ENCODE data around the gene RAVER1. TPM values are rescaled to one million over a fixed set of nuclear protein-coding genes. Genes with fewer than 3 reads are reported as not detected.

RAVER1 gene
- total and polyA plus RNA-seq, 2 experiments from 2014 or later = 23.0 to 29.2 TPM

GRCh38 chr19:10268071-10268470 is 65.3 kb downstream of the RAVER1 start:
- Histone ChIP-seq H3K27me3 (replicated peaks; ENCODE audit: insufficient read depth) (no peaks in the 10 kb centered on the region), H3F3A (ENCODE audit: insufficient read depth) (no peaks in the 10 kb centered on the region), H3K9me2 (ENCODE audit: insufficient read depth) (no peaks in the 10 kb centered on the region), H3K4me2 (ENCODE audit: unreplicated experiment) (no peak overlapping the region), H3K27ac (no peak overlapping the region), H3K9me3 (ENCODE audit: low read depth) (no peaks in the 10 kb centered on the region), H3K4me3 (no peak overlapping the region), H3K36me3 (ENCODE audit: low read depth) (no peaks in the 10 kb centered on the region), H2AFZ (no peak overlapping the region), H4K20me1 (ENCODE audit: insufficient read depth) (no peaks in the 10 kb centered on the region), H3K4me1 (ENCODE audit: insufficient read depth) (no peaks in the 10 kb centered on the region), H3K79me2 (ENCODE audit: insufficient read depth) (no peaks in the 10 kb centered on the region), H3K9ac (no peak overlapping the region)
- no peak for TF ChIP-seq EZH2 (IDR thresholded peaks at IDR 0.05; ENCODE audit: insufficient read depth, poor library complexity, severe bottlenecking)
- no peak for TF ChIP-seq EZH2phosphoT487 (IDR thresholded peaks at IDR 0.05; ENCODE audit: insufficient read depth, low read depth)
- in situ Hi-C loops (cut with MboI) = no loop called here
- WGBS, 2 experiments (ENCODE audit: low coverage in 1 of 2, low lambda C conversion rate in 2 of 2, missing lambda C conversion rate in 2 of 2) = 66 to 77% methylated on average over 6 of the region's 6 CpGs
- no peak for DNase-seq

GRCh38 chr19:10266706-10267105 is 66.6 kb downstream of the RAVER1 start:
- TF ChIP-seq EZH2phosphoT487 (IDR thresholded peaks at IDR 0.05; ENCODE audit: insufficient read depth, low read depth) (no peak), EZH2 (IDR thresholded peaks at IDR 0.05; ENCODE audit: insufficient read depth, poor library complexity, severe bottlenecking) (no peak)
- Histone ChIP-seq H3K36me3 (ENCODE audit: low read depth) (no peaks in the 10 kb centered on the region), H3K9me2 (ENCODE audit: insufficient read depth) (no peaks in the 10 kb centered on the region), H3K27me3 (replicated peaks; ENCODE audit: insufficient read depth) (no peaks in the 10 kb centered on the region), H3K4me2 (ENCODE audit: unreplicated experiment) (no peak overlapping the region), H3K79me2 (ENCODE audit: insufficient read depth) (no peaks in the 10 kb centered on the region), H4K20me1 (ENCODE audit: insufficient read depth) (no peaks in the 10 kb centered on the region), H3F3A (ENCODE audit: insufficient read depth) (no peaks in the 10 kb centered on the region), H3K4me1 (ENCODE audit: insufficient read depth) (no peaks in the 10 kb centered on the region), H3K27ac (no peak overlapping the region), H3K9ac (no peak overlapping the region), H2AFZ (no peak overlapping the region), H3K4me3 (no peak overlapping the region), H3K9me3 (ENCODE audit: low read depth) (no peaks in the 10 kb centered on the region)
- in situ Hi-C loops (cut with MboI) = no loop called here
- 81 to 82% methylated on average over 7 of the region's 7 CpGs for WGBS, 2 experiments (ENCODE audit: low coverage in 1 of 2, low lambda C conversion rate in 2 of 2, missing lambda C conversion rate in 2 of 2)
- no peak for DNase-seq

Small RNAs within 50 kb of the gene (small RNA-seq; reads per million reads assigned to genes)
- gene AC011511.1 (ENCODE audit: low read depth, low replicate concordance) (not detected), gene AC011511.4 (ENCODE audit: low read depth, low replicate concordance) (not detected)

Other genes starting within 250 kb of the RAVER1 start
- 30.6 and 33.0 TPM in 2 replicates for gene SHFL, start 247.2 kb downstream of the RAVER1 start, total RNA-seq (2014; rRNA removed; shearing (Covaris generic))
- gene SHFL, start 247.2 kb downstream of the RAVER1 start, polyA plus RNA-seq (2016; fragmentation: Nextera tagmentation; extraction: Ambion mirVana) = 28.4 and 29.8 TPM in 2 replicates
- 0.22 and 0.63 TPM in 2 replicates for gene ANGPTL6, start 230.9 kb downstream of the RAVER1 start, total RNA-seq (2014; rRNA removed; shearing (Covaris generic))
- gene ANGPTL6, start 230.9 kb downstream of the RAVER1 start, polyA plus RNA-seq (2016; fragmentation: Nextera tagmentation; extraction: Ambion mirVana) = 0.46 and 0.58 TPM in 2 replicates
- gene PPAN, start 227.2 kb downstream of the RAVER1 start, total RNA-seq (2014; rRNA removed; shearing (Covaris generic)) = 39.7 and 47.0 TPM in 2 replicates
- gene PPAN, start 227.2 kb downstream of the RAVER1 start, polyA plus RNA-seq (2016; fragmentation: Nextera tagmentation; extraction: Ambion mirVana) = 44.2 and 47.7 TPM in 2 replicates
- 2.9 and 6.3 TPM in 2 replicates for gene P2RY11, start 221.8 kb downstream of the RAVER1 start, total RNA-seq (2014; rRNA removed; shearing (Covaris generic))
- 2.5 and 2.8 TPM in 2 replicates for gene P2RY11, start 221.8 kb downstream of the RAVER1 start, polyA plus RNA-seq (2016; fragmentation: Nextera tagmentation; extraction: Ambion mirVana)
- gene EIF3G, start 213.6 kb downstream of the RAVER1 start, total RNA-seq (2014; rRNA removed; shearing (Covaris generic)) = 211 and 259 TPM in 2 replicates
- 176 and 179 TPM in 2 replicates for gene EIF3G, start 213.6 kb downstream of the RAVER1 start, polyA plus RNA-seq (2016; fragmentation: Nextera tagmentation; extraction: Ambion mirVana)
- gene DNMT1, start 138.6 kb downstream of the RAVER1 start, total RNA-seq (2014; rRNA removed; shearing (Covaris generic)) = 32.5 and 57.5 TPM in 2 replicates
- gene DNMT1, start 138.6 kb downstream of the RAVER1 start, polyA plus RNA-seq (2016; fragmentation: Nextera tagmentation; extraction: Ambion mirVana) = 91.8 and 101 TPM in 2 replicates
- gene S1PR2, start 102.2 kb downstream of the RAVER1 start, total RNA-seq (2014; rRNA removed; shearing (Covaris generic)) = 20.3 and 24.9 TPM in 2 replicates
- gene S1PR2, start 102.2 kb downstream of the RAVER1 start, polyA plus RNA-seq (2016; fragmentation: Nextera tagmentation; extraction: Ambion mirVana) = 35.1 and 35.4 TPM in 2 replicates
- 101 and 103 TPM in 2 replicates for gene MRPL4, start 81.3 kb downstream of the RAVER1 start, total RNA-seq (2014; rRNA removed; shearing (Covaris generic))
- gene MRPL4, start 81.3 kb downstream of the RAVER1 start, polyA plus RNA-seq (2016; fragmentation: Nextera tagmentation; extraction: Ambion mirVana) = 71.6 and 73.9 TPM in 2 replicates
- 21.6 and 22.3 TPM in 2 replicates for gene ICAM1, start 62.4 kb downstream of the RAVER1 start, total RNA-seq (2014; rRNA removed; shearing (Covaris generic))
- gene ICAM1, start 62.4 kb downstream of the RAVER1 start, polyA plus RNA-seq (2016; fragmentation: Nextera tagmentation; extraction: Ambion mirVana) = 23.6 and 24.4 TPM in 2 replicates
- gene ICAM4, start 46.6 kb downstream of the RAVER1 start, total RNA-seq (2014; rRNA removed; shearing (Covaris generic)) = 1.1 and 3.7 TPM in 2 replicates
- gene ICAM4, start 46.6 kb downstream of the RAVER1 start, polyA plus RNA-seq (2016; fragmentation: Nextera tagmentation; extraction: Ambion mirVana) = 0.44 and 1.3 TPM in 2 replicates
- gene ICAM5, start 43.6 kb downstream of the RAVER1 start, total RNA-seq (2014; rRNA removed; shearing (Covaris generic)) = 45.4 and 48.7 TPM in 2 replicates
- 8.8 and 9.8 TPM in 2 replicates for gene ICAM5, start 43.6 kb downstream of the RAVER1 start, polyA plus RNA-seq (2016; fragmentation: Nextera tagmentation; extraction: Ambion mirVana)
- gene ZGLP1, start 23.7 kb downstream of the RAVER1 start, total RNA-seq (2014; rRNA removed; shearing (Covaris generic)) = 1.8 and 2.5 TPM in 2 replicates
- 1.4 and 1.8 TPM in 2 replicates for gene ZGLP1, start 23.7 kb downstream of the RAVER1 start, polyA plus RNA-seq (2016; fragmentation: Nextera tagmentation; extraction: Ambion mirVana)
- gene FDX2, start 17.5 kb downstream of the RAVER1 start, total RNA-seq (2014; rRNA removed; shearing (Covaris generic)) = 46.6 and 50.2 TPM in 2 replicates
- 48.9 and 49.2 TPM in 2 replicates for gene FDX2, start 17.5 kb downstream of the RAVER1 start, polyA plus RNA-seq (2016; fragmentation: Nextera tagmentation; extraction: Ambion mirVana)
- gene ICAM3, start 6.1 kb upstream of the RAVER1 start, total RNA-seq (2014; rRNA removed; shearing (Covaris generic)) = 3.4 and 8.6 TPM in 2 replicates
- 23.1 and 23.4 TPM in 2 replicates for gene ICAM3, start 6.1 kb upstream of the RAVER1 start, polyA plus RNA-seq (2016; fragmentation: Nextera tagmentation; extraction: Ambion mirVana)
- gene TYK2, start 47.0 kb upstream of the RAVER1 start, total RNA-seq (2014; rRNA removed; shearing (Covaris generic)) = 64.1 and 85.5 TPM in 2 replicates
- 54.3 and 60.4 TPM in 2 replicates for gene TYK2, start 47.0 kb upstream of the RAVER1 start, polyA plus RNA-seq (2016; fragmentation: Nextera tagmentation; extraction: Ambion mirVana)
- gene CDC37, start 70.0 kb upstream of the RAVER1 start, total RNA-seq (2014; rRNA removed; shearing (Covaris generic)) = 268 and 301 TPM in 2 replicates
- gene CDC37, start 70.0 kb upstream of the RAVER1 start, polyA plus RNA-seq (2016; fragmentation: Nextera tagmentation; extraction: Ambion mirVana) = 288 and 291 TPM in 2 replicates
- 2.4 and 4.7 TPM in 2 replicates for gene PDE4A, start 87.0 kb upstream of the RAVER1 start, total RNA-seq (2014; rRNA removed; shearing (Covaris generic))
- gene PDE4A, start 87.0 kb upstream of the RAVER1 start, polyA plus RNA-seq (2016; fragmentation: Nextera tagmentation; extraction: Ambion mirVana) = 15.9 and 17.4 TPM in 2 replicates
- gene KEAP1, start 169.8 kb upstream of the RAVER1 start, total RNA-seq (2014; rRNA removed; shearing (Covaris generic)) = 93.2 and 99.5 TPM in 2 replicates
- 74.4 and 81.5 TPM in 2 replicates for gene KEAP1, start 169.8 kb upstream of the RAVER1 start, polyA plus RNA-seq (2016; fragmentation: Nextera tagmentation; extraction: Ambion mirVana)
- 1.8 and 3.3 TPM in 2 replicates for gene S1PR5, start 183.9 kb upstream of the RAVER1 start, total RNA-seq (2014; rRNA removed; shearing (Covaris generic))
- gene S1PR5, start 183.9 kb upstream of the RAVER1 start, polyA plus RNA-seq (2016; fragmentation: Nextera tagmentation; extraction: Ambion mirVana) = 1.2 and 1.6 TPM in 2 replicates
- 12.4 and 18.0 TPM in 2 replicates for gene ATG4D, start 210.4 kb upstream of the RAVER1 start, total RNA-seq (2014; rRNA removed; shearing (Covaris generic))
- gene ATG4D, start 210.4 kb upstream of the RAVER1 start, polyA plus RNA-seq (2016; fragmentation: Nextera tagmentation; extraction: Ambion mirVana) = 6.2 and 6.3 TPM in 2 replicates
- gene KRI1, start 232.5 kb upstream of the RAVER1 start, total RNA-seq (2014; rRNA removed; shearing (Covaris generic)) = 10.5 and 11.3 TPM in 2 replicates
- 14.9 and 15.1 TPM in 2 replicates for gene KRI1, start 232.5 kb upstream of the RAVER1 start, polyA plus RNA-seq (2016; fragmentation: Nextera tagmentation; extraction: Ambion mirVana)
- gene CDKN2D, start 235.4 kb upstream of the RAVER1 start, total RNA-seq (2014; rRNA removed; shearing (Covaris generic)) = 7.8 and 8.5 TPM in 2 replicates
- gene CDKN2D, start 235.4 kb upstream of the RAVER1 start, polyA plus RNA-seq (2016; fragmentation: Nextera tagmentation; extraction: Ambion mirVana) = 10.7 and 11.7 TPM in 2 replicates